GM23248 (cell line): ENCODE measurements around the gene ERVV-1.

Source experiments
- EZH2 ChIP-seq: fragments of 200-600 bp; sonication (generic); IDR thresholded peaks from 2 replicates; pipeline ENCODE4 v1.6.1; 2018; ENCODE audit warnings: antibody characterized with exemption, mild to moderate bottlenecking; ENCODE audit not compliant: insufficient read depth, poor library complexity, severe bottlenecking
- EZH2phosphoT487 ChIP-seq: fragments of 200-600 bp; sonication (generic); IDR thresholded peaks from 2 replicates; pipeline ENCODE4 v1.6.1; 2018; ENCODE audit warnings: antibody characterized with exemption, moderate library complexity, mild to moderate bottlenecking, low read depth; ENCODE audit not compliant: insufficient read depth

DNA sequence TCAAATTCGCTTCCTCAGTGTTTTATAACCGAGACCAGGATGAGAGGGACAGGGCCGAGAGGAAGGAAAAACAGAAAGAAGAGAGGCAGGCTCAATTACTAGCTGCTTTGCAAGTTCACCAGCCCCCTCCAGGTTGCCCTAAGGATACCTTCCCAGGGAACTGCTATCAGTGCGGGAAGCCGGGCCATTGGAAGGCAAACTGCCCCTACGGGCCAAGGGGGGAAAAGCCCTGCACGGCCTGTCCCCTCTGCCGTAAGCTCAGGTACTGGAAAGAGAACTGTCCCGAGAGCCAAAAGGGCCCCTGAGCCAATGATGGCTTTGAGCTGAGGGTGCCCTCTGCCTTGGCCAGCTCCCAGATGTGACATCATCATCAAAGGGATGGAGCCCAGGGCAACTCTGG lies 3.2 kb upstream of the ERVV-1 start:
- TF ChIP-seq EZH2phosphoT487 (no peak), EZH2 (no peak)
